ENCODE results near the gene ATP6V1G2. TPM values are rescaled to one million over a fixed set of nuclear protein-coding genes. Genes with fewer than 3 reads are reported as not detected.

The ATP6V1G2 gene
- total and polyA plus RNA-seq, 12 donors = 0.88 to 2.5 (median 2.0) TPM

DNA sequence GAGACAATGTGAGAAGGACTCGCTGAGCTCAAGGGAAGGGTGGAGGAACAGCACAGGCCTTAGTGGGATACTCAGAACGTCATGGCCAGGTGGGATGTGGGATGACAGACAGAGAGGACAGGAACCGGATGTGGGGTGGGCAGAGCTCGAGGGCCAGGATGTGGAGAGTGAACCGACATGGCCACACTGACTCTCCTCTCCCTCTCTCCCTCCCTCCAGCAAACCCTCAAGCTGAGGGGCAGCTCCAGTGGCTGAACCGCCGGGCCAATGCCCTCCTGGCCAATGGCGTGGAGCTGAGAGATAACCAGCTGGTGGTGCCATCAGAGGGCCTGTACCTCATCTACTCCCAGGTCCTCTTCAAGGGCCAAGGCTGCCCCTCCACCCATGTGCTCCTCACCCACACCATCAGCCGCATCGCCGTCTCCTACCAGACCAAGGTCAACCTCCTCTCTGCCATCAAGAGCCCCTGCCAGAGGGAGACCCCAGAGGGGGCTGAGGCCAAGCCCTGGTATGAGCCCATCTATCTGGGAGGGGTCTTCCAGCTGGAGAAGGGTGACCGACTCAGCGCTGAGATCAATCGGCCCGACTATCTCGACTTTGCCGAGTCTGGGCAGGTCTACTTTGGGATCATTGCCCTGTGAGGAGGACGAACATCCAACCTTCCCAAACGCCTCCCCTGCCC, 30.6 kb upstream of the ATP6V1G2 start:
- Histone ChIP-seq H3K27me3 (peaks cover 0 to 2% (median 0%) of the 10 kb centered on the region in 7 donors), H3K4me3 (peak overlapping the region in 3 of 10 donors; percentile 3 to 65 (median 59)), H3K9me3 (no peaks in the 10 kb centered on the region), H3K36me3 (peaks cover 0 to 19% (median 0%) of the 10 kb centered on the region in 9 donors), H3K27ac (peak overlapping the region in 2 of 10 donors; percentile 29 to 90), H3K4me1 (peaks cover 0 to 60% (median 12%) of the 10 kb centered on the region in 9 donors)
- intact Hi-C loops (cut with DNase I) = no loop called here
- ATAC-seq = no peak
- TF ChIP-seq, protein P1, sequence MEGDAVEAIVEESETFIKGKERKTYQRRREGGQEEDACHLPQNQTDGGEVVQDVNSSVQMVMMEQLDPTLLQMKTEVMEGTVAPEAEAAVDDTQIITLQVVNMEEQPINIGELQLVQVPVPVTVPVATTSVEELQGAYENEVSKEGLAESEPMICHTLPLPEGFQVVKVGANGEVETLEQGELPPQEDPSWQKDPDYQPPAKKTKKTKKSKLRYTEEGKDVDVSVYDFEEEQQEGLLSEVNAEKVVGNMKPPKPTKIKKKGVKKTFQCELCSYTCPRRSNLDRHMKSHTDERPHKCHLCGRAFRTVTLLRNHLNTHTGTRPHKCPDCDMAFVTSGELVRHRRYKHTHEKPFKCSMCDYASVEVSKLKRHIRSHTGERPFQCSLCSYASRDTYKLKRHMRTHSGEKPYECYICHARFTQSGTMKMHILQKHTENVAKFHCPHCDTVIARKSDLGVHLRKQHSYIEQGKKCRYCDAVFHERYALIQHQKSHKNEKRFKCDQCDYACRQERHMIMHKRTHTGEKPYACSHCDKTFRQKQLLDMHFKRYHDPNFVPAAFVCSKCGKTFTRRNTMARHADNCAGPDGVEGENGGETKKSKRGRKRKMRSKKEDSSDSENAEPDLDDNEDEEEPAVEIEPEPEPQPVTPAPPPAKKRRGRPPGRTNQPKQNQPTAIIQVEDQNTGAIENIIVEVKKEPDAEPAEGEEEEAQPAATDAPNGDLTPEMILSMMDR (IDR thresholded peaks at IDR 0.05) = no peak
- WGBS, 2 donors = 88 to 89% methylated on average over 19 of the region's 19 CpGs
- no peak for DNase-seq

DNA sequence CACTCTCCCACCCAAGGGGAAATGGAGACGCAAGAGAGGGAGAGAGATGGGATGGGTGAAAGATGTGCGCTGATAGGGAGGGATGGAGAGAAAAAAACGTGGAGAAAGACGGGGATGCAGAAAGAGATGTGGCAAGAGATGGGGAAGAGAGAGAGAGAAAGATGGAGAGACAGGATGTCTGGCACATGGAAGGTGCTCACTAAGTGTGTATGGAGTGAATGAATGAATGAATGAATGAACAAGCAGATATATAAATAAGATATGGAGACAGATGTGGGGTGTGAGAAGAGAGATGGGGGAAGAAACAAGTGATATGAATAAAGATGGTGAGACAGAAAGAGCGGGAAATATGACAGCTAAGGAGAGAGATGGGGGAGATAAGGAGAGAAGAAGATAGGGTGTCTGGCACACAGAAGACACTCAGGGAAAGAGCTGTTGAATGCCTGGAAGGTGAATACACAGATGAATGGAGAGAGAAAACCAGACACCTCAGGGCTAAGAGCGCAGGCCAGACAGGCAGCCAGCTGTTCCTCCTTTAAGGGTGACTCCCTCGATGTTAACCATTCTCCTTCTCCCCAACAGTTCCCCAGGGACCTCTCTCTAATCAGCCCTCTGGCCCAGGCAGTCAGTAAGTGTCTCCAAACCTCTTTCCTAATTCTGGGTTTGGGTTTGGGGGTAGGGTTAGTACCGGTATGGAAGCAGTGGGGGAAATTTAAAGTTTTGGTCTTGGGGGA, 29.7 kb upstream of the ATP6V1G2 start:
- DNase-seq = no peak

DNA sequence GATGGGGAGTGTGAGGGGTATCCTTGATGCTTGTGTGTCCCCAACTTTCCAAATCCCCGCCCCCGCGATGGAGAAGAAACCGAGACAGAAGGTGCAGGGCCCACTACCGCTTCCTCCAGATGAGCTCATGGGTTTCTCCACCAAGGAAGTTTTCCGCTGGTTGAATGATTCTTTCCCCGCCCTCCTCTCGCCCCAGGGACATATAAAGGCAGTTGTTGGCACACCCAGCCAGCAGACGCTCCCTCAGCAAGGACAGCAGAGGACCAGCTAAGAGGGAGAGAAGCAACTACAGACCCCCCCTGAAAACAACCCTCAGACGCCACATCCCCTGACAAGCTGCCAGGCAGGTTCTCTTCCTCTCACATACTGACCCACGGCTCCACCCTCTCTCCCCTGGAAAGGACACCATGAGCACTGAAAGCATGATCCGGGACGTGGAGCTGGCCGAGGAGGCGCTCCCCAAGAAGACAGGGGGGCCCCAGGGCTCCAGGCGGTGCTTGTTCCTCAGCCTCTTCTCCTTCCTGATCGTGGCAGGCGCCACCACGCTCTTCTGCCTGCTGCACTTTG, 29.0 kb upstream of the ATP6V1G2 start, which contains the start of gene TNF:
TNF (plus strand) TSS at position 231 of the 567 bp plus-strand sequence; CDS start at position 408, 177 bp downstream.
- peak in 7 of 8 donors; percentile 30 to 88 (median 69) for ATAC-seq
- peak within 1 kb of the TSS in 9 of 10 donors; percentile 29 to 65 (median 56) for H3K4me3 ChIP-seq
- no peaks in the 10 kb centered on the region for H3K9me3 ChIP-seq
- TF ChIP-seq, protein P1 (IDR thresholded peaks at IDR 0.05) = no peak
- peak in 1 of 2 donors; percentile 66 for DNase-seq
- H3K27me3 ChIP-seq = peaks cover 0 to 11% (median 0%) of the 10 kb centered on the region in 7 donors
- H3K36me3 ChIP-seq = peaks cover 0 to 19% (median 0%) of the 10 kb centered on the region in 9 donors
- intact Hi-C loops (cut with DNase I) = no loop called here
- H3K4me1 ChIP-seq = peaks cover 0 to 50% (median 5%) of the 10 kb centered on the region in 9 donors
- 52 to 64% methylated on average over 19 of the region's 19 CpGs for WGBS, 2 donors
- peak within 1 kb of the TSS; percentile 45 to 90 (median 74) for H3K27ac ChIP-seq

More for the DNA sequence above, 29.7 kb upstream of the ATP6V1G2 start:
- intact Hi-C loops (cut with DNase I) = no loop called here
- H3K36me3 ChIP-seq = peaks cover 0 to 19% (median 0%) of the 10 kb centered on the region in 9 donors
- H3K27ac ChIP-seq = peak overlapping the region; percentile 45 to 90 (median 74)
- H3K27me3 ChIP-seq = peaks cover 0 to 9% (median 0%) of the 10 kb centered on the region in 7 donors
- peak overlapping the region in 9 of 10 donors; percentile 29 to 65 (median 56) for H3K4me3 ChIP-seq
- no peaks in the 10 kb centered on the region for H3K9me3 ChIP-seq
- H3K4me1 ChIP-seq = peaks cover 0 to 52% (median 6%) of the 10 kb centered on the region in 9 donors
- TF ChIP-seq, protein P1 (IDR thresholded peaks at IDR 0.05) = no peak
- no peak for ATAC-seq
- 65 to 69% methylated on average over 8 of the region's 8 CpGs for WGBS, 2 donors
